Camera-type eye (tissue), 1 donor: ENCODE results near the gene RCOR2. TPM values are rescaled to one million over a fixed set of nuclear protein-coding genes. Genes with fewer than 3 reads are reported as not detected.

ENCODE experiments used
- total RNA-seq: library from RNA; depleted of rRNA; stranded (reverse); fragments of >200 nt; gene quantifications from one replicate; pipeline ENCODE4 v1.2.3, GENCODE V29; 2014

Gene RCOR2
- total RNA-seq, result 28.1 TPM

GRCh38 chr11:63916837-63917691, at the start of gene RCOR2:
TSS of gene RCOR2 (minus strand) at chr11:63917164. CDS start at chr11:63916456, 708 bp downstream.

GRCh38 chr11:63938479-63939396, 21.8 kb upstream of the RCOR2 start, which contains the start of gene NAA40:
TSS of gene NAA40 (plus strand) at chr11:63939002. CDS start at chr11:63939097, 95 bp downstream.

Other genes with a start within 250 kb of the RCOR2 start
- gene ATL3, start 245.8 kb downstream of the RCOR2 start, total RNA-seq, result 51.4 TPM
- gene RTN3, start 235.7 kb downstream of the RCOR2 start, total RNA-seq, result 124 TPM
- gene ZFTA, start 148.4 kb downstream of the RCOR2 start, total RNA-seq, result 36.8 TPM
- 10.9 TPM for gene SPINDOC, start 103.7 kb downstream of the RCOR2 start, total RNA-seq
- gene MARK2, start 78.1 kb downstream of the RCOR2 start, total RNA-seq, result 20.9 TPM
- 30.2 TPM for gene NAA40, start 21.8 kb upstream of the RCOR2 start, total RNA-seq
- gene COX8A, start 57.5 kb upstream of the RCOR2 start, total RNA-seq, result 199 TPM
- 41.8 TPM for gene OTUB1, start 69.3 kb upstream of the RCOR2 start, total RNA-seq
- 14.0 TPM for gene FLRT1, start 118.8 kb upstream of the RCOR2 start, total RNA-seq
- gene MACROD1, start 248.9 kb upstream of the RCOR2 start, total RNA-seq, result 22.4 TPM